ENCODE results near the gene IFITM10.

Gene IFITM10

GRCh38 chr11:1761110-1761856 lies 10.9 kb upstream of the IFITM10 start:
- Histone ChIP-seq H3K4me3 (ENCODE audit: insufficient read depth, low read length, poor library complexity, severe bottlenecking) (no peak overlapping the region), H3K9me3 (ENCODE audit: insufficient read depth, low read length) (no peaks in the 10 kb centered on the region), H3K4me2 (ENCODE audit: low read depth, low read length, poor library complexity, severe bottlenecking) (no peak overlapping the region), H3K27me3 (ENCODE audit: low read length) (no peaks in the 10 kb centered on the region), H3K9ac (ENCODE audit: low read length) (no peak overlapping the region), H2AFZ (ENCODE audit: low read depth, low read length, severe bottlenecking) (no peak overlapping the region), H3K36me3 (ENCODE audit: low read length) (no peaks in the 10 kb centered on the region), H3K79me2 (ENCODE audit: insufficient read depth, low read length) (no peaks in the 10 kb centered on the region), H3K9me2 (replicated peaks; ENCODE audit: insufficient read depth, low read length) (no peaks in the 10 kb centered on the region), H3F3A (ENCODE audit: insufficient read depth) (no peaks in the 10 kb centered on the region), H3K27ac (ENCODE audit: low read depth, low read length) (no peak overlapping the region), H4K20me1 (ENCODE audit: low read depth, low read length) (no peaks in the 10 kb centered on the region)
- TF ChIP-seq CTCF (IDR thresholded peaks at IDR 0.05; ENCODE audit: insufficient read depth, low read length, poor library complexity, severe bottlenecking), result no peak
- no peak for TF ChIP-seq EZH2phosphoT487 (conservative IDR thresholded peaks at IDR 0.05; ENCODE audit: low read length)

GRCh38 chr11:1760351-1761109 lies 10.1 kb upstream of the IFITM10 start:
- no peak overlapping the region for H3K9ac ChIP-seq (ENCODE audit: low read length)
- H4K20me1 ChIP-seq (ENCODE audit: low read depth, low read length), result no peaks in the 10 kb centered on the region
- H3K4me2 ChIP-seq (ENCODE audit: low read depth, low read length, poor library complexity, severe bottlenecking), result no peak overlapping the region
- H3K9me2 ChIP-seq (replicated peaks; ENCODE audit: insufficient read depth, low read length), result no peaks in the 10 kb centered on the region
- no peak overlapping the region for H2AFZ ChIP-seq (ENCODE audit: low read depth, low read length, severe bottlenecking)
- H3K79me2 ChIP-seq (ENCODE audit: insufficient read depth, low read length), result no peaks in the 10 kb centered on the region
- H3K36me3 ChIP-seq (ENCODE audit: low read length), result no peaks in the 10 kb centered on the region
- no peaks in the 10 kb centered on the region for H3K9me3 ChIP-seq (ENCODE audit: insufficient read depth, low read length)
- TF ChIP-seq CTCF (IDR thresholded peaks at IDR 0.05; ENCODE audit: insufficient read depth, low read length, poor library complexity, severe bottlenecking) (no peak), EZH2phosphoT487 (conservative IDR thresholded peaks at IDR 0.05; ENCODE audit: low read length) (no peak)
- H3K4me3 ChIP-seq (ENCODE audit: insufficient read depth, low read length, poor library complexity, severe bottlenecking), result no peak overlapping the region
- no peaks in the 10 kb centered on the region for H3K27me3 ChIP-seq (ENCODE audit: low read length)
- no peak overlapping the region for H3K27ac ChIP-seq (ENCODE audit: low read depth, low read length)
- H3F3A ChIP-seq (ENCODE audit: insufficient read depth), result no peaks in the 10 kb centered on the region

GRCh38 chr11:1759851-1760220 lies 9.4 kb upstream of the IFITM10 start:
- Histone ChIP-seq H3K4me3 (ENCODE audit: insufficient read depth, low read length, poor library complexity, severe bottlenecking) (no peak overlapping the region), H3K27ac (ENCODE audit: low read depth, low read length) (no peak overlapping the region), H3K36me3 (ENCODE audit: low read length) (no peaks in the 10 kb centered on the region), H3K27me3 (ENCODE audit: low read length) (no peaks in the 10 kb centered on the region), H4K20me1 (ENCODE audit: low read depth, low read length) (no peaks in the 10 kb centered on the region), H3K9me2 (replicated peaks; ENCODE audit: insufficient read depth, low read length) (no peaks in the 10 kb centered on the region), H3K9me3 (ENCODE audit: insufficient read depth, low read length) (no peaks in the 10 kb centered on the region), H3K79me2 (ENCODE audit: insufficient read depth, low read length) (no peaks in the 10 kb centered on the region), H3K4me2 (ENCODE audit: low read depth, low read length, poor library complexity, severe bottlenecking) (no peak overlapping the region), H3F3A (ENCODE audit: insufficient read depth) (no peaks in the 10 kb centered on the region), H2AFZ (ENCODE audit: low read depth, low read length, severe bottlenecking) (no peak overlapping the region), H3K9ac (ENCODE audit: low read length) (no peak overlapping the region)
- TF ChIP-seq EZH2phosphoT487 (conservative IDR thresholded peaks at IDR 0.05; ENCODE audit: low read length) (no peak), CTCF (IDR thresholded peaks at IDR 0.05; ENCODE audit: insufficient read depth, low read length, poor library complexity, severe bottlenecking) (no peak)
